Neural progenitor cell (in vitro differentiated cells): Measurements from ENCODE around the gene CUL1. TPM values are rescaled to one million over a fixed set of nuclear protein-coding genes. Genes with fewer than 3 reads are reported as not detected.

Experiments used
- DNase-seq: peaks from one replicate; pipeline ENCODE4 v3.0.0-alpha.2; 2016; ENCODE audit warnings: low spot score
- H2AFZ ChIP-seq: fragments of 200-600 bp; sonication (generic); replicated peaks from 2 replicates; pipeline ENCODE4 v1.6.1; 2016; ENCODE audit warnings: antibody characterized with exemption
- H3F3A ChIP-seq: fragments of 200-600 bp; sonication (generic); 2 replicates; pipeline ENCODE4 v1.6.1; 2016; ENCODE audit warnings: antibody characterized with exemption, low read depth
- H3K27ac ChIP-seq: fragments of 200-600 bp; sonication (generic); 2 replicates; pipeline ENCODE4 v1.5.1; 2016; ENCODE audit warnings: mild to moderate bottlenecking
- H3K27me3 ChIP-seq: fragments of 200-600 bp; sonication (generic); 2 replicates; pipeline ENCODE4 v1.6.1; 2016; ENCODE audit warnings: mild to moderate bottlenecking, moderate library complexity
- H3K36me3 ChIP-seq: fragments of 200-600 bp; sonication (generic); 2 replicates; pipeline ENCODE4 v1.5.1; 2016
- H3K4me1 ChIP-seq: fragments of 200-600 bp; sonication (generic); 2 replicates; pipeline ENCODE4 v1.6.1; 2016; ENCODE audit warnings: mixed run types
- H3K4me2 ChIP-seq: fragments of 200-600 bp; sonication (generic); 2 replicates; pipeline ENCODE4 v1.6.1; 2016
- H3K4me3 ChIP-seq: fragments of 200-600 bp; sonication (generic); 2 replicates; pipeline ENCODE4 v1.5.1; 2016
- H3K79me2 ChIP-seq: fragments of 200-600 bp; sonication (generic); 2 replicates; pipeline ENCODE4 v1.6.1; 2016; ENCODE audit warnings: low read depth
- H3K9ac ChIP-seq: fragments of 200-600 bp; sonication (generic); 2 replicates; pipeline ENCODE4 v1.6.1; 2016
- H3K9me3 ChIP-seq: fragments of 200-600 bp; sonication (generic); 2 replicates; pipeline ENCODE4 v1.5.1; 2016; ENCODE audit warnings: low read depth
- H4K20me1 ChIP-seq: fragments of 200-600 bp; sonication (generic); 2 replicates; pipeline ENCODE4 v1.6.1; 2016; ENCODE audit warnings: low read depth
- H3K27ac Mint-ChIP-seq: 3 replicates; pipeline ENCODE4 v1.8.0; 2021; ENCODE audit warnings: mixed read lengths
- H3K27me3 Mint-ChIP-seq: 2 replicates; pipeline ENCODE4 v1.8.0; 2022; ENCODE audit warnings: low read depth, mild to moderate bottlenecking, inconsistent platforms, moderate library complexity, mixed read lengths; ENCODE audit not compliant: insufficient read depth
- H3K36me3 Mint-ChIP-seq: 3 replicates; pipeline ENCODE4 v1.8.0; 2021; ENCODE audit warnings: mixed read lengths
- H3K4me1 Mint-ChIP-seq: 3 replicates; pipeline ENCODE4 v1.8.0; 2021; ENCODE audit warnings: mixed read lengths
- H3K4me3 Mint-ChIP-seq: 3 replicates; pipeline ENCODE4 v1.8.0; 2021; ENCODE audit warnings: mild to moderate bottlenecking, moderate library complexity, mixed read lengths
- H3K9me3 Mint-ChIP-seq: 3 replicates; pipeline ENCODE4 v1.8.0; 2020; ENCODE audit warnings: mixed read lengths
- EZH2 ChIP-seq: fragments of 200-600 bp; sonication (generic); IDR thresholded peaks from 2 replicates; pipeline ENCODE4 v1.6.1; 2017; ENCODE audit warnings: antibody characterized with exemption, mild to moderate bottlenecking, moderate library complexity
- EZH2phosphoT487 ChIP-seq: fragments of 200-600 bp; sonication (generic); IDR thresholded peaks from 2 replicates; pipeline ENCODE4 v1.6.1; 2017; ENCODE audit warnings: antibody characterized with exemption
- total RNA-seq: library from RNA; depleted of rRNA; stranded (reverse); fragments of >200 nt; gene quantifications from 2 replicates; pipeline ENCODE4 v1.2.3, GENCODE V29; 2015; ENCODE audit warnings: low replicate concordance
- TF ChIP-seq, protein P1 (sequence below): fragments of 200-600 bp; sonication (generic); IDR thresholded peaks from 2 replicates; pipeline ENCODE4 v1.5.1; 2017; ENCODE audit warnings: antibody characterized with exemption, mild to moderate bottlenecking

CUL1 gene
- total RNA-seq, 1 donor from 2014 or later, result 89.3 TPM

- peaks cover 100% of the 10 kb centered on the region for H3K79me2 ChIP-seq
- H3K4me3 ChIP-seq, result no peak overlapping the region
- Mint-ChIP-seq H3K27ac (no peak overlapping the region), H3K36me3 (peaks cover 63% of the 10 kb centered on the region), H3K4me1 (no peaks in the 10 kb centered on the region), H3K4me3 (no peak overlapping the region), H3K27me3 (no peaks in the 10 kb centered on the region), H3K9me3 (peaks cover 48% of the 10 kb centered on the region)
- H3K4me1 ChIP-seq, result peaks cover 15% of the 10 kb centered on the region
- DNase-seq, result no peak
- no peak overlapping the region for H3K27ac ChIP-seq
- H3K36me3 ChIP-seq, result no peaks in the 10 kb centered on the region
- no peak overlapping the region for H3K4me2 ChIP-seq
- H2AFZ ChIP-seq, result no peak overlapping the region
- H4K20me1 ChIP-seq, result peaks cover 51% of the 10 kb centered on the region
- no peaks in the 10 kb centered on the region for H3K9me3 ChIP-seq
- no peaks in the 10 kb centered on the region for H3F3A ChIP-seq
- TF ChIP-seq, protein P1, sequence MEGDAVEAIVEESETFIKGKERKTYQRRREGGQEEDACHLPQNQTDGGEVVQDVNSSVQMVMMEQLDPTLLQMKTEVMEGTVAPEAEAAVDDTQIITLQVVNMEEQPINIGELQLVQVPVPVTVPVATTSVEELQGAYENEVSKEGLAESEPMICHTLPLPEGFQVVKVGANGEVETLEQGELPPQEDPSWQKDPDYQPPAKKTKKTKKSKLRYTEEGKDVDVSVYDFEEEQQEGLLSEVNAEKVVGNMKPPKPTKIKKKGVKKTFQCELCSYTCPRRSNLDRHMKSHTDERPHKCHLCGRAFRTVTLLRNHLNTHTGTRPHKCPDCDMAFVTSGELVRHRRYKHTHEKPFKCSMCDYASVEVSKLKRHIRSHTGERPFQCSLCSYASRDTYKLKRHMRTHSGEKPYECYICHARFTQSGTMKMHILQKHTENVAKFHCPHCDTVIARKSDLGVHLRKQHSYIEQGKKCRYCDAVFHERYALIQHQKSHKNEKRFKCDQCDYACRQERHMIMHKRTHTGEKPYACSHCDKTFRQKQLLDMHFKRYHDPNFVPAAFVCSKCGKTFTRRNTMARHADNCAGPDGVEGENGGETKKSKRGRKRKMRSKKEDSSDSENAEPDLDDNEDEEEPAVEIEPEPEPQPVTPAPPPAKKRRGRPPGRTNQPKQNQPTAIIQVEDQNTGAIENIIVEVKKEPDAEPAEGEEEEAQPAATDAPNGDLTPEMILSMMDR, result no peak
- TF ChIP-seq EZH2phosphoT487 (no peak), EZH2 (no peak)
- no peaks in the 10 kb centered on the region for H3K27me3 ChIP-seq
- H3K9ac ChIP-seq, result no peak overlapping the region
Observed at GRCh38 chr7:148718431-148718830, 19.7 kb downstream of the CUL1 start.

GRCh38 chr7:148719753-148720152 lies 21.1 kb downstream of the CUL1 start:
- Histone ChIP-seq H3K9me3 (no peaks in the 10 kb centered on the region), H3K36me3 (no peaks in the 10 kb centered on the region), H3K4me2 (no peak overlapping the region), H3K4me3 (no peak overlapping the region), H3K9ac (no peak overlapping the region), H3K27me3 (no peaks in the 10 kb centered on the region), H3K27ac (no peak overlapping the region), H4K20me1 (peaks cover 63% of the 10 kb centered on the region), H3K79me2 (peaks cover 100% of the 10 kb centered on the region), H2AFZ (no peak overlapping the region), H3K4me1 (peaks cover 26% of the 10 kb centered on the region), H3F3A (no peaks in the 10 kb centered on the region)
- H3K27ac Mint-ChIP-seq, result no peak overlapping the region
- H3K36me3 Mint-ChIP-seq, result peaks cover 63% of the 10 kb centered on the region
- H3K27me3 Mint-ChIP-seq, result no peaks in the 10 kb centered on the region
- no peak for DNase-seq
- H3K9me3 Mint-ChIP-seq, result peaks cover 56% of the 10 kb centered on the region
- no peak overlapping the region for H3K4me3 Mint-ChIP-seq
- TF ChIP-seq, protein P1, result no peak
- TF ChIP-seq EZH2 (no peak), EZH2phosphoT487 (no peak)
- H3K4me1 Mint-ChIP-seq, result peaks cover 2% of the 10 kb centered on the region

DNA sequence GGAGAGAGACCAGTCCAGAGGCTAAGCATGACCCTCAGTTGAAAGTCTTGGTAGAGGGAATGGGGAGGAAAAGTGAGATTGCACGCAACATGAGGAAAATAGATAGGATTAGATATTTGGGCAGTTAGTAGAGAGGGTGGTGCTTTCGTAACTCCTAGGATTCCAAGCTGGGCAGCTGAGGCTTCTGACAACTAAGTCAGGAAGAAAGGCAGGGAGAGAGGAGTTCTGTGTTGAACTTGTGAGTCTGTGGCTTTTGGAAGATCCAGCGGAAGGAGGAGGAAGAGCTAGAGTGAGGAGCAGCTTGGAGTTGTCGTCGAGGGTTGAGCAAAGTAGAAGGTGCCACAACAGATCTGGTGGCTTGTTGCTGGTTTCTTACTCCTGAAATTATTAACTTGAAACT lies 21.8 kb downstream of the CUL1 start:
- Histone ChIP-seq H3K36me3 (no peaks in the 10 kb centered on the region), H3K4me1 (peaks cover 26% of the 10 kb centered on the region), H3F3A (no peaks in the 10 kb centered on the region), H3K4me2 (no peak overlapping the region), H3K9me3 (no peaks in the 10 kb centered on the region), H3K27ac (no peak overlapping the region), H3K27me3 (no peaks in the 10 kb centered on the region), H3K4me3 (no peak overlapping the region), H3K79me2 (peaks cover 100% of the 10 kb centered on the region), H3K9ac (no peak overlapping the region), H4K20me1 (peaks cover 68% of the 10 kb centered on the region), H2AFZ (no peak overlapping the region)
- H3K27me3 Mint-ChIP-seq, result no peaks in the 10 kb centered on the region
- peaks cover 54% of the 10 kb centered on the region for H3K9me3 Mint-ChIP-seq
- peaks cover 2% of the 10 kb centered on the region for H3K4me1 Mint-ChIP-seq
- H3K4me3 Mint-ChIP-seq, result no peak overlapping the region
- H3K36me3 Mint-ChIP-seq, result peaks cover 57% of the 10 kb centered on the region
- no peak overlapping the region for H3K27ac Mint-ChIP-seq
- no peak for DNase-seq
- TF ChIP-seq, protein P1, result no peak
- no peak for TF ChIP-seq EZH2
